COLO668 (cell line): Measurements from ENCODE around the gene PPBP.
"Not testable (repeated sequence)": the region's sequence is repeated elsewhere in the genome, so short reads cannot be mapped to it uniquely, and the experiment has no call there.

Source experiments
- DNase-seq: peaks from one replicate; lab custom pipeline; 2025; ENCODE audit not compliant: unreplicated experiment; lab: John Stamatoyannopoulos, UW

The PPBP gene

GRCh38 chr4:73998040-73999011 lies 10.3 kb upstream of the PPBP start, which contains the start of gene CXCL5:
TSS of gene CXCL5 (minus strand) at chr4:73998677. CDS start at chr4:73998581, 96 bp downstream.
- DNase-seq, result no peak

GRCh38 chr4:73992050-73992449 lies 4.1 kb upstream of the PPBP start:
- DNase-seq, result no peak

- no peak for DNase-seq
These were observed 3.7 kb upstream of the PPBP start for GRCh38 chr4:73991742-73992000.

- DNase-seq, result no peak
These were observed 3.2 kb upstream of the PPBP start for GRCh38 chr4:73990988-73991741.

GRCh38 chr4:73989928-73990327 lies 1.9 kb upstream of the PPBP start:
- no peak for DNase-seq

- DNase-seq, result no peak
These were observed 1.0 kb upstream of the PPBP start for GRCh38 chr4:73989031-73989430.

GRCh38 chr4:73985528-73985852 lies 2.5 kb downstream of the PPBP start:
- DNase-seq, result no peak

- DNase-seq, result peak; percentile 11
These were observed 3.1 kb downstream of the PPBP start for GRCh38 chr4:73984736-73985527.

GRCh38 chr4:73981175-73981574 lies 6.8 kb downstream of the PPBP start:
- not testable (repeated sequence) for DNase-seq

- DNase-seq, result no peak
These were observed 8.5 kb downstream of the PPBP start for GRCh38 chr4:73979407-73979957.

- DNase-seq, result no peak
These were observed 9.1 kb downstream of the PPBP start for GRCh38 chr4:73978886-73979285.

GRCh38 chr4:73976716-73977115 lies 11.3 kb downstream of the PPBP start:
- no peak for DNase-seq

- DNase-seq, result no peak
These were observed 11.8 kb downstream of the PPBP start for GRCh38 chr4:73976217-73976616.

GRCh38 chr4:73974352-73974751 lies 13.6 kb downstream of the PPBP start:
- no peak for DNase-seq

GRCh38 chr4:73970945-73971344 lies 17.0 kb downstream of the PPBP start:
- DNase-seq, result no peak

GRCh38 chr4:73970011-73970410 lies 18.0 kb downstream of the PPBP start:
- DNase-seq, result no peak

- no peak for DNase-seq
These were observed 20.1 kb downstream of the PPBP start for GRCh38 chr4:73967866-73968265.

GRCh38 chr4:73964862-73965611 lies 23.0 kb downstream of the PPBP start:
- DNase-seq, result no peak

GRCh38 chr4:73962724-73963123 lies 25.3 kb downstream of the PPBP start:
- DNase-seq, result no peak

GRCh38 chr4:73959041-73959440 lies 28.9 kb downstream of the PPBP start:
- DNase-seq, result not testable (repeated sequence)

GRCh38 chr4:73952352-73952751 lies 35.6 kb downstream of the PPBP start:
- no peak for DNase-seq
